Left hindlimb (tissue), 1 donor: Measurements from ENCODE around the gene INCENP.
"Not testable (repeated sequence)": the region's sequence is repeated elsewhere in the genome, so short reads cannot be mapped to it uniquely, and the experiment has no call there.

Experiments
- DNase-seq: peaks from one replicate; pipeline ENCODE4 v3.0.0-alpha.2; 2018

The INCENP gene

DNA sequence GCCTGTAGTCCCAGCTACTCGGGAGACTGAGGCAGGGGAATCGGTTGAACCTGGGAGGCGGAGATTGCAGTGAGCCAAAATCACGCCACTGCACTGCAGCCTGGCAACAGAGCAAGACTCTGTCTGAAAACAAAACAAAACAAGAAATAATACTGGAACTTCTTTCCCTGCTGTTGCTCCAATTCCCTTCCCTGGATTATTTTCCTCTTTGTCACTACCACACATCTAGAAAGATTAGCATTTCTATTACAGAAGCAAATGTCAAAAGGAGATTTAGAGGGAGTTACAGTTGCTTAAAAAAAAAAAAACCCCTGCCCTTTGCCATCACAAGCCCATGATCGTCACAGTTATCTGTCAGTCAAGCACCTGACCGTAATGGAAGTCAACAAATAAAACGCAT is 48.5 kb downstream of the INCENP start:
- DNase-seq: no peak

DNA sequence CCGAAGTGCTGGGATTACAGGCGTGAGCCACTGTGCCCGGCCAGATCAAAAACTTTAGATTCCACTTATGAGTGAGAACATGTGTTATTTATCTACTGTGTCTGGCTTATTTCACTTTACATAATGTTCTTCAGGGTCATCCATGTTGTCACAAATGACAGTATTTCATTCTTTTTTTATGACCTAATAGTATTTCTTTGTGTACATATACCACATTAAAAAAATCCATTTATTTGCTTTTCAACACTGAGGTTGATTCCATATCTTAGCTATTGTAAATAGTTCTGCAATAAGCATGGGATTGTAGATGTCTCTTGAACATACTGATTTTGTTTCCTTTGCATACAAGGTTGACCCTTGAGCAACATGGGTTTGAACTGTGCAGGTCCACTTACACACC is 53.0 kb downstream of the INCENP start:
- DNase-seq: no peak

DNA sequence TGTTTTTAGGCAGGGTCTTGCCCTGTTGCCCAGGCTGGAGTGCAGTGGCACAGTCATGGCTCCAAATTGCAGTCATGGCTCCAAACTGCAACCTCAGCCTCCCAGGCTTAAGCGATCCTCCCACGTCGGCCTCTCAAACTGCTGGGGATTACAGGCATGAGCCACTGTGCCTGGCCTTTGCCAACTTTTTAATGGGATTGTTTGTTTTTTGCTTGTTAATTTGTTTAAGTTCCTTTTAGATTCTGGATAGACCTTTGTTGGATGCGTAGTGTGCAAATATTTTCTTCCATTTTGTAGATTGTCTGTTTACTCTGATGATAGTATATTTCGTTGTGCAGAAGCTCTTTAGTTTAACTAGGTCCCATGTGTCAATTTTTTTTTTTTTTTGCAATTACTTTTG is 56.2 kb downstream of the INCENP start:
- no peak for DNase-seq

DNA sequence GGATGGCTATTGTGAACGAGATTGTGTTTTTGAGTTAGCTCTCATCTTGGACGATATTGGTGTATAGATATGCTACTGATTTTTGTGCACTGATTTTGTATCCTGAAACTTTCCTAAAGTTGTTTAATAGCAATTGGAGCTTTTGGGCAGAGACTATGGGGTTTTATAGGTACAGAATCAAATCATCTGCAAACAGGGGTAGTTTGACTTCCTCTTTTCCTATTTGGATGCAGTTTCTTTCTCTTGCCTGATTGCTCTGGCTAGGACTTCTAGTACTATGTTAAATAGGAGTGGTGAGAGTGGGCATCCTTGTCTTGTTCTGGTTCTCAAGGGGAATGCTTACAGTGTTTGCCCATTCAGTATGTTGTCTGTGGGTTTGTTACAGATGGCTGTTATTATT is 57.3 kb downstream of the INCENP start:
- DNase-seq: no peak

DNA sequence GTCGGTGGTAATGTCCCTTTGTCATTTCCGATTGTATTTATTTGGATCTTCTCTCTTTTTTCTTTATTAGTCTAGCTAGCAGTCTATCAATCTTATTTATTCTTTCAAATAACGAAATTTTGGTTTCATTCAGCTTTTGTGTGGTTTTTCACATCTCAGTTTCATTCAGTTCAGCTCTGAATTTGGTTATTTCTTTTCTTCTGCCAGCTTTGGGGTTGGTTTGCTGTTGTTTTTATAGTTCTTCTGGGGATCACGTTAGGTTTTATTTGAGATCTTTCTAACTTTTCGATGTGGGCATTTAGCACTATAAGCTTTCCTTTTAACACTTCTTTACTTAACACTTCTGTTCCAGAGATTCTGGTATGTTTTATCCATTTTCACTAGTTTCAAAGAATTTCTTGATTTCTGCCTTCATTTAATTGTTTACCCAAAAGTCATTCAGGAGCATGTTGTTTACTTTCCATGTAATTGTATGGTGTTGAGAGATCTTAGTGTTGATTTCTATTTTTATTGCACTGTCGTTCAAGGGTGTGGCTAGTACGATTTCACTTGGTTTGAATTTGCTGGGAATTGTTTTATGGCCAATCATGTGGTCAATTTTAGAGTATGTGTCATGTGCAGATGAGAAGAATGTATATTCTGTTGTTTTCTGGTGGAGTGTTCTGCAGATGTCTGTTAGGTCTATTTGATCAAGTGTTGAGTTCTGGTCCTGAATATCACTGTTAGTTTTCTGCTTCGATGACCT is 58.5 kb downstream of the INCENP start:
- no peak for DNase-seq

DNA sequence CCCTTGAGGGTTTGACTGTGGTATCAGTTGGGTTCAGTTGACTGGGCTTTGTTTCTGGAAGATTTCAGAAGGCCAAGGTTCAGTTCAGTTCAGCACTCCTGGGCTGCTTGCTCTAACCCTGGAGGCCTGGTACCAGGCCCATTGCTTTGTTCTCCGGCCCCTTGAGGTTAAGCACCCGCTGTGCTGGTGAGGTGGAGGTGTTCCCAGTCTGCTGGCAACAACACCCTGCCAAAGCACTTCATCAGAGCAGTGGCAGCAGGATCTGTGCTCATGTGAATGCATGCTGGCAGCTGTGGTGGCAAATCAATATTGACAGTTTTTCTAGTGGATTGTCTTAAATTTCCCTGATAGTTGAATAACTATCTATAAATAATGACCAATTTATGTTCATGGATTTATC is 62.4 kb downstream of the INCENP start:
- no peak for DNase-seq

DNA sequence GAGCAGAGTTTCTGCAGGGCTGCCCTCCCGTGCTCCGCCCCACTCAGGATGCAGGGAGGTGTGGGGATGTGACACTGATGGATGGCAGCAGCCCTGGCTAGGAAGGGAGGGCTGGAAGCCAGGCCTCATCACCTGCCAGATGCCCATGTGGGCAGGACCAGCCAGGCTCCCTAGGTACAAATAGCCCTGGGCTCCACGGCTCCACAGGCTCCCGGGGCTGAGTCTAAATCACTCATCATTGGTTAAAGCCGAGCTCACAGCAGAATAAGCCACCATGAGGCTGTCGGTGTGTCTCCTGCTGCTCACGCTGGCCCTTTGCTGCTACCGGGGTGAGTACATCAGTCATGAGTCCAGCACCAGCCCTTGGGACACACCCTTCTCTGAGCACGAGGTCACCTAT is 66.2 kb downstream of the INCENP start, which contains the start of gene SCGB1D1:
Gene SCGB1D1 (plus strand): TSS at position 206 of the 400 bp plus-strand sequence. CDS start 69 bp downstream, at position 275.
- no peak for DNase-seq

DNA sequence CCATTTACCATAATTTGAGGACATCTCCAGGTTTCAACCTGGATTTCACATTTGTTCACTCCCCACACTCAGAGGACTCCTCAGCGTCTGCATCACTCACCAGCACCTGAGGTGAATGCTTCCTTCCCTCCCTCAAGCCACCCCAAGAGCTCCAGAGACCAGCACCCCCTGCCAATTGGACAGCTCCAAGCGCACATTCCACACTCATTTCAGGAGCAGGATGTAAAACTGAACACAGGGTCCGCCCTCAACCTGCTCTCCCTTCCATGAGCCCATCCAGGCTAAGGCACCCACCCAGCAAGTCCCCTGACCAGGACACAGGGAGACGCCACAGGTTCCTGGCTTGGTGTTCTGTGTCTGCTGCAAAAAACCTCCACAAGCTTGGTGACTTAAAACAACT is 70.1 kb downstream of the INCENP start:
- no peak for DNase-seq

DNA sequence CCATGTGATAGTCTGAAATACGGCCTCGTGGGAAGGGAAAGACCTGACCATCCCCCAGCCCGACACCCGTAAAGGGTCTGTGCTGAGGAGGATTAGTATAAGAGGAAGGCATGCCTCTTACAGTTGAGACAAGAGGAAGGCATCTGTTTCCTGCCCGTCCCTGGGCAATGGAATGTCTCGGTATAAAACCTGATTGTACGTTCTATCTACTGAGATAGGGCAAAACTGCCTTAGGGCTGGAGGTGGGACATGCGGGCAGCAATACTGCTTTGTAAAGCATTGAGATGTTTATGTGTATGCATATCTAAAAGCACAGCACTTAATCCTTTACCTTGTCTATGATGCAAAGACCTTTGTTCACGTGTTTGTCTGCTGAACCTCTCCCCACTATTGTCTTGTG is 71.2 kb downstream of the INCENP start:
- not testable (repeated sequence) for DNase-seq

DNA sequence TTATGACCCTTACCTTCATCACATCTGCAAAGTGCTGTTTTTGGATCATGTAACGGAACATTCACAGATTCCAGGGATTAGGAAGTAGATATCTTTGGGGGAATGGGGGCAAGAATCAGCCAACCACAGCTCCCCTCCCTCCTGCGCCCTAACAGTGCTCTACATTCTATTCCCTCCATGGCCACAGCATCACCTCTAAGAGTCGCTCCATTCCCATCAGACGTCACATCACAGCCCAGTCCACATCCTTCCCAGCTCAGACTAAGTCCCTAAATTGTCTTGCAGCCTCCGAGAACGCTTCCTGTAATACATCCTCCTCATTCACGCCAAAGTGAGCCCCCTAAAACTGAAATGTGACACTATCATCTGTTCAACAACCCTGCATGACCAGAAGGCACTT is 72.1 kb downstream of the INCENP start:
- DNase-seq: no peak

DNA sequence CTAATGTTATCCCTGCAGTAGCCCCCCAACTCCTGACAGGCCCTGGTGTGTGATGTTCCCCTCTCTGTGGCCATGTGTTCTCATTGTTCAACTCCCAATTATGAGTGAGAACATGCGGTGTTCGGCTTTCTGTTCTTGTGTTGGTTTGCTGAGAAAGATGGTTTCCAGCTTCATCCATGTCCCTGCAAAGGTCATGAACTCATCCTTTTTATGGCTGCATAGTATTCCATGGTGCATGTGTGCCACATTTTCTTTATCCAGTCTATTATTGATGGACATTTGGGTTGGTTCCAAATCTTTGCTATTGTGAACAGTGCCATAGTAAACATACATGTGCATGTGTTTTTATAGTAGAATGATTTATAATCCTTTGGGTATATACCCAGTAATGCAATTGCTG is 73.6 kb downstream of the INCENP start:
- DNase-seq: not testable (repeated sequence)

DNA sequence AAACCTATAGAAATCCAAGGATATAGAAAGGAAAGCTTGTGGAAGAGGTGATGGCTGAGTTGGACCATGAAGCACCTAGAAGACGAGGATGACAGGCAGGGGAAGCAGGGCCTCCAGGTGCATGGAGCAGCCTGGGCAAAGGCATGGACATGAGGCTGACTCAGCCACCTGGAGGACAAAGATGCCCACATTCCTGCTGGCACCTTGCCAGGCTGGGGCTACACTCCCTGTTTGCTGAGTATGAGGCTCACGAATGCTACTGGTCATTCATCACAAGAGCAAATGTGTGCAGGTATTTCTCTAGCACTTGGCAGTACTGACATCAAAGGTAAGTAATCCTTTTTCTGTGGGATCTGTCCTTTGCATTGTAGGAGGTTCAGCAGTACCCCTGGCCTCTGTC is 77.6 kb downstream of the INCENP start:
- no peak for DNase-seq
